ENCODE measurements around the gene CDH26.

CDH26 gene

DNA sequence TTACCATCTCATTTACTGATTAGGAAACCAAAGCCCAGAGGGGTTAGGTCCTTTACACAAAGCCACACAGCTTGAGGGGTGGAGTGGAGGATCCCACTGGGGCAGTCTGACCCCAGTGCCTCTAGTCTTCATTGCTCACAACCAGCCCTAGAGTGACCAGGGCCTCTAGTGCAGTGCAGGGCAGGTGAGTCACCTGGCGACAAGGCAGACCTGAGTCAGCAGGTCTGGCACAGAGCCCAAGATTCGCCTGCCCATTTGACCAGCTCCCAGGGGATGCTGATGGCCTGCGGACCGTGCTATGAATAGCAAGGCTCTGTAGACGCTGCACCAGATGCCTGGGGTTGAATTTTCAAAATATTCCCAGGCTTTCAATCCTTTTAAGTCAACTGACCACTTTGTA lies 29.9 kb downstream of the CDH26 start:
- DNase-seq = no peak

DNA sequence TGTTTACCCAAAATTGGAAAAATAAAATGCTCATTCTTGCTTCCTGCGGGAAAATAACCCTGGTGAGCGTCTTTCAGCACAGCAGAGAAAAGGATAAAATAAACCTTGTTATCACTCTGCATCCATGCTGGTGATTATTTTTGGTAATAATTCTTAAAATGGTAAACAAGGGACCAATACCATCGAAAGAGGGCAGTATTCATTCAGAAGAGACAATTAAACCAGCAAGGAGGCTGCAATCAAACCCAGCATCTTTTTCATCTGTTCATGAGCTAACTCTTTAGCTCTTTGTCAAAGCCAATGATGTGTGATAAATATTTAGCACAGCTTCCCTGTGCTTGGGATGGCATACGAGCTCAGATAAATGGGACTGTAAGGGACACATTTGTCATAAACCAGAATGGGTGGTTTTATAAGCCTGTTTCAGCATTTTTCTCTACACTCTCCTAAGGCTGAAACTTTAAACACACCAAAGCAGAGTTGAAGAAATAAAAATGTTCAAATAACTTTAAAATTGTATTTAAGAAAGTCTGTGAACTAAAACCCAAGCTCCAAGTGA lies 34.4 kb downstream of the CDH26 start:
- no peak for DNase-seq

DNA sequence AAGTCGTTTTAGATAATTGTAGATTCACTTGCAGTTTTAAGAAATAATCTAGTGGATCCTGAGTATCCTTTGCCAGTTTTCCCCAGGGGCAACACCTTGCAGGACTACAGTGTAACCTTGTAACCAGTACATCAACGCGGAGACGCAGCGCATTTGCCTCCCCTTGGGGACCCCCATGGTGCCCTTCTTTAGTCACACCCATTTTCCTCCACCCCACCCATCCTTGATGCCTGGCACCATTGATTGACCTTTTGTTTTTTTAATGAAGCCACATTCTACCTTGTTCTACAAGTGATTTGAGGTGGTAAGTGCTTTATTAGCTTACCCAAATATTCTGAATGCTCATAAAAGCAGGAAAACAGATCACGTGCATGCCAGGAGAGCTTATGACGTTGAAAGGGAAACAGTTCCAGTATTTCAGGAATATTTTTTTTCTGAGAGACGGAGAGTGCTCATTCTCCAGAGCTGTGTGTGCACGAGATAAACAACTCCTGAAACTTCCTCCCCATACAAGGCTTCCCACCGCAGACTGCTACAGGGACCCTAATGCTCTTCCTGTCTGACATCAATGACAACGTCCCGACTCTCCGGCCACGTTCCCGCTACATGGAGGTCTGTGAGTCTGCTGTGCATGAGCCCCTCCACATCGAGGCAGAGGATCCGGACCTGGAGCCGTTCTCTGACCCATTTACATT lies 35.7 kb downstream of the CDH26 start:
- no peak for DNase-seq

DNA sequence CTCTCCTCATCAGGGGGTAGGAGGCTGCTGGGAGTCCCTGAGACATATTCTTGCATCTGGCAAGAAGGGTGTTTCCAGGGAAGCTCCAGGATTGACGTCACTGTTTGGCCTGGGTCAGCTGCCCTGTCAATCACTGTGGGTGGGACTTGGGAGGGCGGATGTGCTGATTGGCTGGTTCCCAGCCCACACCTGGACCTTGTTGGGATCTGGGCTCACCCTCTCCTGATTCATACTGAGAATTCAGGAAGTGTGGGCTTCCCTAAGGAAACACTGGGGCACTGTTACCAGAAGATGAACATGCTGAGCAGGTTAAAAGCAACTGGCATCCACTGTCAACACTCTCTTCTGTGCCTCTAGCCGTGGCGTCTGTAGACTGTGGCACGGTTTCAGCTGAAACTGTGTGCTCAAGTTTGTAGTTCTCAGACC lies 36.5 kb downstream of the CDH26 start:
- peak; percentile 59 for DNase-seq

- DNase-seq = no peak
Measured at GRCh38 chr20:59996108-59996507, 37.9 kb downstream of the CDH26 start.

GRCh38 chr20:59997896-59998295 lies 39.7 kb downstream of the CDH26 start:
- no peak for DNase-seq

DNA sequence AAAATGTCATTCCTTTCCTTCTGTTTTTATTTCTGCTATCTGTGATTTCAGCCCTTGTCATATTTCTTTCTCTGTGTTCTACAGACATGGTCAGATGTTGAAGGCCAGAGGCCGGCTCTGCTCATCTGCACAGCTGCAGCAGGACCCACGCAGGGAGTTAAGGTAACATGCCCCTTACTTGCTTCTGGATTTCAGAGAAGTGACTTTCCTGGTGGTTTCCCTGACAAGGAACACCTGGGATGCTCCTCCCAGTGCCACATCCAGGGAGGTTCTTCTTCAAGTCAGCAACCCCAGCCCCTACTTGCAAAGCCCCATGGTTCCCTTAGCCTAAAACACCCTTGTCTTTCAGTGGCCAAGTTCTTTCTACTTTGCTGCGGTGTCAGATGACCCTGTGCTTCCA lies 41.3 kb downstream of the CDH26 start:
- no peak for DNase-seq

GRCh38 chr20:60000271-60001042 lies 42.2 kb downstream of the CDH26 start:
- no peak for DNase-seq

GRCh38 chr20:60001108-60001507 lies 42.9 kb downstream of the CDH26 start:
- DNase-seq = no peak

DNA sequence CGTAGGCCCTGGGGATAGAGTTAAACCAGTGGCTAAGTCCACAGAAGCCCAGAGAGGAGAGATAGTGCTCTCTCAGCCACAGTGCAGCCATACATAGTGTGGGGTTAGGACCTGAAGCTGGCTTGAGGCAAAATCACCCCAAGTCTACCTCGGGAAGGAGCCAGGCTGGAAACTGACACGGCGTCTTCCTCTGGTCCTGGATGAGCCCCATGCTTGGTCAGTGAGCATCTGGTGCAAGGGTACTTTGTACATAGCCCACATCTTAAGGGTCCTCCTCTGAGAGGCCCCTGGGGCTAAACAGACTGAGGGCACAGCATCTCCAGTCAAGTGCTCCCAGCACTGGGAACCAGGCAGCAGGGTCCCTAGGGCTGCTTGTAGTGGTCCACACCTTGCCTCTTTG lies 45.6 kb downstream of the CDH26 start:
- DNase-seq = no peak

DNA sequence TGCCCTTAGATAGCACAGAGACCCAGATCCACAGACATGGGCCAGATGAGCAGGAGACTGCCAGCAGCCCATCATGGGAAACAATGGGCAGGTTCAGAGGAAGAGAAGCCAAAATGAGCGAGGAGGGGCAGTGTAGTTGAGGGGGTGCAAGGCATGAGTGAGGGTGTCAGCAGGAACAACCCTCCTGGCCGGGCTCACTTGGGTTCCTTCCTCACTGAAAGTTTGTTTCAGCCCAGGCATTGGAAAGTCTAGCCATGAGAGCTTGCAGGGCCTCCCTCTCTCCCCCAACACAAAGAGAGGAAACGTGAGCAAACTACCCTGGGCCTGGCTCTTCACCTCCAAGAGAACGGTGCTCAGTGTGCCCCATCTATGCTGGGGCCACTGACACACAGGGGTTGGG lies 48.0 kb downstream of the CDH26 start:
- DNase-seq = no peak

DNA sequence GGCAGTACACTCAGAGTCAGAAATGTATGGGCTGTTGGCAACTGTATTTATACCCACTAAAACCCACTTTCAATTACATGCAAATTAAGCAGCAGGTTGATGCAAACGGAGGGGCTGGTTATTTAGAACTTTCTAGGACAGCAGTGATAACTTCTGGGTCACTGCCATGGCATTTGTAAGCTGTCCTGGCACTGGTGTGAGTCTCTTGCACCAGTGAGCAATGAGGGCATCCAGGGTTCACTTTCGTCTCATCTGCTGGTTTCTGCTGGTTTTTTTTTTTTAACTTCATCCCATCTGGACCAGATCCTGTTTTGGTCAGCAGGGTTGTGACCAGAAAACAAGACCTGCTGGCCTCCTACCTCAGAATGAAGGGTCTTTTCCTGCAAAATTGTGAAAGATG lies 49.2 kb downstream of the CDH26 start:
- no peak for DNase-seq

GRCh38 chr20:60008130-60008808 lies 50.0 kb downstream of the CDH26 start:
- no peak for DNase-seq

GRCh38 chr20:60009318-60009717 lies 51.1 kb downstream of the CDH26 start:
- DNase-seq = no peak

DNA sequence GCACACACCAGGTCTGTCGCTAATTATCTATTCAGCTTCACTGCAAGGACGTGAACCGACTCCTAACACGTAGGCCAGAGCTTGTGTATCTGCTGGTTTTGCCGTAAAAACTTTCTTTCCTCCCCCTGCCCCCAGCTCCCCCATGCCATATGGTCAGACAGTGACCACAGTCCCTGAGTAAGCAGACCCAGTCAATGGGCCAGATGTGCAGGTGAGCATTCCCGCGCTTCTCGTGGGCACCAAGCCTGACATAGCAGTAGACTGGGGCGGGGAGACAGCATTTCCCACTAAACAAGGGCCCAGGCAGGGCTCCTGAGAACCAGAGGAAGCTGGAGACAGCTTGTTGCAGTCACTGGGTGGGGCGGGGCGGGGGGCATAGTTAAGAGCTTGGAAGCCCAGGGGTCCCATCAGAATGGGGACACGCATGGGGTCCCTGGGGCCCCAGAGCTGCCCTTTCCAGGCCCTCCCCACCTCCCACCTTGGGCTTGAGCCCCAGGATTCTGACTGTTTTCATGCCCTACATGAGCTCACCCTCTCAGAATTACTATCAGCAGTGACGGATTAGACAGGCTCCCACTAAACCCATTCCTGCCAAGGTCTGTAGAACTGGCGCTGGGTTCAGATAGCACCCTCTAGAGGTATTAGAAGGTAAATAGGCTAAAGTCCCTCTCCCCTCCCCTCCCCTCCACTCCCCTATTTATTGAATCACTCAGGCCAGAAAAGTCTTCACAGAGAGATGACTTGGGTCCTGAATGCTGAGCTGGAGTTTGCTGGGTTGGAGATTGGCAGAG lies 51.8 kb downstream of the CDH26 start:
- DNase-seq = no peak

DNA sequence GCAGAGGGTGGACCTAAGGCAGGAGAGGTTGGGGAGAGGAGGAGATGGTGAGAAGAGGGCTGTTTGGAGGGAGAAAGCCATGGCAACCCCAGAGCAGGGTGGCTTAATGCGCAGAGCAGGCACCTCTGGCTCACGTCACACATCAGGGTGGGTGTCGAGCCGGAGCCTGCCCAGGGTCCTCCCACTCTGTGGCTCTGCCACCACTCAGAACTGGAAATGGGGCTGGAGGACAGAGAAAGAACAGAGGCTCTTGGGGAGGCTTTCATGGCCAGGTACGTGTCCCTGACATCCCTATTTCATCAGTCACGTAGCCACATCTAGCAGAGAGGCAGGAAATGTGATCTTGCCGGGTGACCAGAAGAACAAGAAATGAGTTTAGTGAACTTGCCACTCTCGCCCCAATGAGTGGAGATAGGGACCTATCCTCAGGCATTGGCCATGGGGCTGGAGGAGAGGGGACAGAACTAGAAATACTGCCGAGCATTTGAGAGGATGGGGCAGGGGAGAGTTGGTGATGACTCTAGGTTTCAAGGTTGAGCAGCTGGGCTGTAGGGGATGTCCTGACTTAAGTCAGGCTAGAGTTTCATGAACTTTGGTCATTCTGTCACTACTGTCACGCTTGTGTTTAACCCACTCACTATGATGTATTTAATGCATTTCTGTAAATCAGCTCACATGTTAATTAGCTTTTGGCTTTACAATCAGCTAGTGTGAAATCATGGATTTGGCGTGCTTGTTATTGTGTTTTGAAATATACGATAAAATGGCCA lies 52.7 kb downstream of the CDH26 start:
- no peak for DNase-seq

GRCh38 chr20:60011512-60012507 lies 53.6 kb downstream of the CDH26 start:
- DNase-seq = peak; percentile 68

DNA sequence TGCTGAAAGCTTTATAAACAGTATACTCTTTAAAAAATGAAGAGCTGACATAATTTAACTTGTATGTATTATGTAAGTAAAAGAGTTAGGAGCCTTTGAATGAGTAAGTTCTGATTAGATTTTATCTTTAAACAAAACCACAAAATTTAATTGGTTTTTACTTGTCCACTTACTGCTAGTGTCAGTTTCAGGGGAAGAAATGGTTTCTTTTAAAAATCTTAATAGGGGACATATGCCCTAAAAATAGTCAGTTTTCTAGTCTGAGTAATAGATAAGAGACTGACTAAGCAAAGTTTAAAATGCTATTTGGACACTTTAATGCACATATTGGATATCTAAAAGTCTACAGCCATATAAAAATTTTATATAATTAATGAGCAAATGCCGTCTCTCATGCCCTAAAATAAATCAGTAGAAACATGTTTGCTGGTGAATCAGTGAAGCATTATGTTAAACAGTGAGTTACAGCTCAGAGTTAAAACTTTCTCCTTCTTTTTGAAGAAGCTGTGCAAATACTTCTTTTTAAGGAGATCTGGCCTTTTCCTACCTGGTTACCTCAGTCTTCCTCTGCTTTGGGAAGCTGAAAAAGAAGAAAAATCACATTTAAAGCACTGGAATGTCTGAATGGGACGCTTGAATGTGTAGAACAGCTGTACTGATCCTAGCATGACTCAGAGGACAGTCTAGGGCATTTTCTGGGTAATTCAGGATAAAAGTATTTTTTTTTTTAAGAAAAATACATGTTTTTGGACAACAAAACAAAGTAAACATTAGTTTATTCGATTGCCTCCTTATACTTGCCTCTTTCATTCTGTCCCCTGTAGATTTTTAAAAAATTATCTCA lies 55.3 kb downstream of the CDH26 start:
- no peak for DNase-seq

GRCh38 chr20:60016406-60016805 lies 58.2 kb downstream of the CDH26 start:
- DNase-seq = no peak

DNA sequence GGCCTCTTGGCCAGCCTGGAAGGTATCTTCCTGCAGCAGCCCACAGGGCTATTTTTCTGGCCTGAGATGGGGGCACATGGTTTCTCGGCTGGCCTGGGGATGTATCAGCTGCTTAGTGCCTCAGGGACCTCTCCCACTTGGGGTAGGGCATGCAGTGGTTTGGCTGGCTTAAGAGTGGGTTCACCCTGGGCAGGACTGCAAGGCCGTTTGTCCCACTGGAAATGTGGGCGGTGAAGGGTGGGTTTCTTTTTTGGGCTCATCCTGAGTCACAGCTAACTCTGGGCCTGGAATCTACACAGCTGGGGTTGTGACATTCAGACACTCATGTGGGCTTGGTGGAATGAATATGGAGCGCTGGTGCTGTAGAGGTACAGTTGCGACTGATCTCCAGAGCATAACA lies 62.0 kb downstream of the CDH26 start:
- no peak for DNase-seq

All from right forelimb (tissue), 1 donor.